Activated T-cell treated with anti-CD3 and anti-CD28 coated beads, Interleukin-2, amount 50 U/mL, for 24 hours (primary cell): ENCODE results near the gene CXCR5.
"Not testable (repeated sequence)": the region's sequence is repeated elsewhere in the genome, so short reads cannot be mapped to it uniquely, and the experiment has no call there.

ENCODE experiments used
- DNase-seq: peaks from one replicate; pipeline ENCODE4 v3.0.0-alpha.2; 2020
- H3K27ac Mint-ChIP-seq: 2 replicates; pipeline ENCODE4 v1.8.0; 2020; ENCODE audit warnings: mild to moderate bottlenecking, mixed read lengths
- H3K27me3 Mint-ChIP-seq: 2 replicates; pipeline ENCODE4 v1.8.0; 2020; ENCODE audit warnings: mixed read lengths
- H3K36me3 Mint-ChIP-seq: 2 replicates; pipeline ENCODE4 v1.8.0; 2020; ENCODE audit warnings: low read depth, mixed read lengths
- H3K4me1 Mint-ChIP-seq: 2 replicates; pipeline ENCODE4 v1.8.0; 2020; ENCODE audit warnings: low read depth, mixed read lengths
- H3K4me3 Mint-ChIP-seq: 2 replicates; pipeline ENCODE4 v1.8.0; 2020; ENCODE audit warnings: mild to moderate bottlenecking, moderate library complexity, mixed read lengths
- H3K9me3 Mint-ChIP-seq: 2 replicates; pipeline ENCODE4 v1.8.0; 2020; ENCODE audit warnings: mixed read lengths

The CXCR5 gene, protein sequence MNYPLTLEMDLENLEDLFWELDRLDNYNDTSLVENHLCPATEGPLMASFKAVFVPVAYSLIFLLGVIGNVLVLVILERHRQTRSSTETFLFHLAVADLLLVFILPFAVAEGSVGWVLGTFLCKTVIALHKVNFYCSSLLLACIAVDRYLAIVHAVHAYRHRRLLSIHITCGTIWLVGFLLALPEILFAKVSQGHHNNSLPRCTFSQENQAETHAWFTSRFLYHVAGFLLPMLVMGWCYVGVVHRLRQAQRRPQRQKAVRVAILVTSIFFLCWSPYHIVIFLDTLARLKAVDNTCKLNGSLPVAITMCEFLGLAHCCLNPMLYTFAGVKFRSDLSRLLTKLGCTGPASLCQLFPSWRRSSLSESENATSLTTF

DNA sequence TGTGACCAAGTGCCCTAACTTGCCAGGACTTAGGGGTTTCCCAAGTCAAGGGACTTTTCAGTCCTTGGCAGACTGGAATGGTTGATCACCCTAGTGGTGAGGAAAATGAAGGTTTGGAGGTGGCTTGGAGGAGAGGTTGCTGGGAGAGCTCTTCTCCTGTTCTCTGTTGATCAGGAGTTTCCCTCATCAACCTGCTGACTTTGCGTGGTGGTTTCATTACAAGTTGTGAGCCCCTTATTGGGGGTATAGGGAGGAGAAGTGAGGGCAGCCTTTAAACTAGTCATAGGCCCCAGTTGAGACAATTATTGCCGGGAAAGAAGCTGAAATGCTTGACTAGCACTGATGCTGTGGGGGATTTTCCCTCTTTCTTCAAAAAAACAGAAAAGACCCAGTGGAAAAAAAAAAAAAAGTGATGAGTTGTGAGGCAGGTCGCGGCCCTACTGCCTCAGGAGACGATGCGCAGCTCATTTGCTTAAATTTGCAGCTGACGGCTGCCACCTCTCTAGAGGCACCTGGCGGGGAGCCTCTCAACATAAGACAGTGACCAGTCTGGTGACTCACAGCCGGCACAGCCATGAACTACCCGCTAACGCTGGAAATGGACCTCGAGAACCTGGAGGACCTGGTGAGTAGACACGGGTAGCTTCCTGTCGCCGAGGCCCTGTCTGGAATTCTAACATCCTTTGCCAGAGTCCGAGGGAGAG lies at the start of gene CXCR5:
Gene CXCR5 (plus strand): TSS at position 525 of the 704 bp plus-strand sequence. CDS start 50 bp downstream, at position 575.
- Mint-ChIP-seq H3K9me3 (no peaks in the 10 kb centered on the region), H3K4me1 (peaks cover 91% of the 10 kb centered on the region), H3K27me3 (no peaks in the 10 kb centered on the region), H3K27ac (peak within 1 kb of the TSS; percentile 93), H3K4me3 (peak within 1 kb of the TSS; percentile 80), H3K36me3 (peaks cover 45% of the 10 kb centered on the region)
- DNase-seq: peak; percentile 66

DNA sequence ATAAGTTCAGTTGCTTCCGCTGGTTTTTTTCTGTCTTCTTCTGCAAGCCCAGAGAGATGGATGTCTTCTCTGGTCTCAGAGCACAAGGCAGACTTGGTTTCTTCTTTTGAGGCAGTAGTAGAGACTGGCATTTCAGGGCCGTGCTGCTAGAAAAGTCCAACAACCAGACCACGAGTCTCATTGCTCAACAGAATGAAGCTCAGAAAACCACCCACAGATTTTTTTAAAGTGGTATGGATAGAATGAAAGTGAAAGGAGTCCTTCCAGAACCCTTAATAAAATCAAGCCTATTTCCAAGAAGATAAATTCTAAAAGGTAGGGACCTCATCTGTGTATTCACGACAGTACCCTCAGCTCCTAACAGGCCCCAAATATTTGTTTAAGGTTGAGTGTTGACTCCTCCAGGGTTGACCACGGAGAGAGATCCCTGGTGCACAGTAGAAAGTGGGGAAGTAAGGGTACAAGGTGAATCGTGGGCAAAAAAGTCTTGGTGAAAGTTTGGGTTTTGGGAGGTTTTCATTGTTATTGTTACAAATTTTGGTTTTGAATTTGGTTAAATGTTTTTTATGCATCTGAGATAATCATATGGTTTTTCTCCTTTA lies 49.2 kb upstream of the CXCR5 start:
- Mint-ChIP-seq H3K36me3 (no peaks in the 10 kb centered on the region), H3K27ac (peak overlapping the region; percentile 10), H3K27me3 (no peaks in the 10 kb centered on the region), H3K9me3 (no peaks in the 10 kb centered on the region), H3K4me1 (peaks cover 30% of the 10 kb centered on the region), H3K4me3 (peak overlapping the region; percentile 42)
- DNase-seq: no peak

DNA sequence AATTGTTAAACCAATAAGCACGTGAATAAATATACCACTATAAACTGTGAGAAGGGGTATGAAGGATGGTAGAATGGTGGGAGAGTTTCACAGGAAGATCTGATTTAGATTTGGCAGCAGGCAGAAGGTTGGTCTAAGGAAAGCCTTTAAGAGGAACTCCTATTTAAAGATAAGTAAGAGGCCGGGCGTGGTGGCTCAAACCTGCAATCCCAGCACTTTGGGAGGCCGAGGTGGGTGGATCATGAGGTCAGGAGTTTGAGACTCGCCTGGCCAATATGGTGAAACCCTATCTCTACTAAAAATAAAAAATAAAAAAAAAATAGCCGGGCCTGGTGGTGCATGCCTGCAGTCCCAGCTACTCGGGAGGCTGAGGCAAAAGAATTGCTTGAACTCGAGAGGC lies 45.8 kb upstream of the CXCR5 start:
- Mint-ChIP-seq H3K4me3 (no peak overlapping the region), H3K4me1 (peaks cover 47% of the 10 kb centered on the region), H3K36me3 (no peaks in the 10 kb centered on the region), H3K27ac (no peak overlapping the region), H3K9me3 (no peaks in the 10 kb centered on the region), H3K27me3 (no peaks in the 10 kb centered on the region)
- DNase-seq: no peak

DNA sequence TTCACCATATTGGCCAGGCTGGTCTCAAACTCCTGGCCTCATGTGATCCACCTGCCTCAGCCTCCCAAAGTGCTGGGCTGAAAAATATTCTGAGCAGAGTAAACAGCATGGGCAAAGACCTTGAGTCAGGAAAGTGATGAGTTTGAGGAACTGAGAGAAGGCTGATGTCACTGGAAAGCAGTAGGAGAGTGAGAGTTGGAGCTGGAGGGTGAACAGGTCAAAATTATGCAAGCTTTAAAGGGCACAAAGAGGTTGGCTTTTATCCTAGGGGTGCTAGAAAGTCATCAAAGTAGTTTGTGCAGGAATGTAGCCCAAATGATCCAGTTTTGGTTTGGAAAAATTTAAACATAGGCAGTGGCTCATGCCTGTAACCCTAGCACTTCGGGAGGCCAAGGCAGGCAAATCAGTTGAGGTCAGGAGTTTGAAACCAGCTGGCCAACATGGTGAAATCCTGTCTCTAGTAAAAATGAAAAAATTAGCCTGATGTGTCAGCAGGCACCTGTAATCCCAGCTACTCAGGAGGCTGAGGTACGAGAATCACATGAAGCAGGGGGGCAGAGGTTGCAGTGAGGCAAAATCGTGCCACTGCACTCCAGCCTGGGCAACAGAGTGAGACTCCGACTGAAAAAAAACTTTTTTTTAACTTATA lies 44.7 kb upstream of the CXCR5 start:
- DNase-seq: peak; percentile 12
- Mint-ChIP-seq H3K36me3 (no peaks in the 10 kb centered on the region), H3K27ac (peak overlapping the region; percentile 51), H3K4me1 (peaks cover 45% of the 10 kb centered on the region), H3K4me3 (no peak overlapping the region), H3K27me3 (no peaks in the 10 kb centered on the region), H3K9me3 (no peaks in the 10 kb centered on the region)

DNA sequence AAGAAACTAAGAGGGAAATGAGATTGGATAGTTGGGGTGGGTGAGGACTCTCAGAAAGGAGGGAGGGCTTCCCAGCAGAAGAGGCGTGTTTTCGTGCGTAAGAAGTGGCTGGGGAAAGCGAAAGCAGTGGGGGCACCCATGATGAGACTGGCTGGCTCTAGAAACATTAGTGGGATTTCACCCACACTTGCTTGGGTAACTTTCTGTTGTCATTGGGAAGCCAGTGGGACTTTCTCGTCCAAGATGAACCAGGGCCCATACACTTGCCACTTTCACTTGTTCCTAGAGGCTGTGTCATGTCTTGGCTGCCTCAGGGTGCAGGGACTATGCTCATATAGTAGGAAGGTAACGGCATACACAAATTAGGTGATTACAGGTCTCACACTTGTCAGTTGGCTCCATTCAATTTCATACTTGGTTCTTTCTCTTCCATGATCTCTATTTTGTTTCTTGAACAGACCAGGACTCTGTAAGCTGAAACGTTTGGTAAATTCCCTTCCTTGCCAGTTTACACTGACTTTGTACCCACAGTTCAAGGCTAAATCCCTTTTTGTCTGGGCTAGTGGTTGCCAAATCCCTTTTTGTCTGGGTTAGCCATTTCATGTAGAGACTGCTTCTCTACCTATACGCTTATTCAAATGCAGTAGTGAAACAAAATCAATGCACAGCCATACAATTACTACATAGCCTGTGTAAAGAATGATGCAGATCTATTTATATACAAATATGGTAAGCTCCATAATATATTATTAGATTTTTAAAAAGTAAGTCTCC lies 42.0 kb upstream of the CXCR5 start:
- Mint-ChIP-seq H3K4me3 (peak overlapping the region; percentile 51), H3K4me1 (peaks cover 43% of the 10 kb centered on the region), H3K9me3 (no peaks in the 10 kb centered on the region), H3K27ac (peak overlapping the region; percentile 89), H3K27me3 (no peaks in the 10 kb centered on the region), H3K36me3 (no peaks in the 10 kb centered on the region)
- DNase-seq: peak; percentile 61

DNA sequence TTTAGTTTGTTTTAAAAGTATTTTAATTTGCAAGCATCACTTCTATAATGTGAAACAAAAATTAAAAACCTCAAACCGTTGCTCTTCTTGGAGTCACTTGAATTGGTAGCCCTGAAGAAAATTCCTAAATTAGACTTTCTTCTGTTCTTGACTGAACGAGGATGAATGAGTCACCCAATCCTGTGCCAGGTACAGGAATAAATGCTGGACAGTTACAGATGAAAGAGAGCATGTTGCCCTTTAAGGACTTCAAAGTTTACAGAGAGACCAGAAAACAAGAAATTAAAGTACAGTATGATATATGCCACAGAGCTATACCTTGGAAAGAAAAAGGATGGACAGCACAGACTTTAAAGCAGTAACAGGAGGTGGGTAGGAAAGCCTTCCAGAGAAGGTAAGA lies 41.3 kb upstream of the CXCR5 start:
- Mint-ChIP-seq H3K27ac (no peak overlapping the region), H3K9me3 (no peaks in the 10 kb centered on the region), H3K36me3 (no peaks in the 10 kb centered on the region), H3K27me3 (no peaks in the 10 kb centered on the region), H3K4me1 (peaks cover 43% of the 10 kb centered on the region), H3K4me3 (no peak overlapping the region)
- no peak for DNase-seq

DNA sequence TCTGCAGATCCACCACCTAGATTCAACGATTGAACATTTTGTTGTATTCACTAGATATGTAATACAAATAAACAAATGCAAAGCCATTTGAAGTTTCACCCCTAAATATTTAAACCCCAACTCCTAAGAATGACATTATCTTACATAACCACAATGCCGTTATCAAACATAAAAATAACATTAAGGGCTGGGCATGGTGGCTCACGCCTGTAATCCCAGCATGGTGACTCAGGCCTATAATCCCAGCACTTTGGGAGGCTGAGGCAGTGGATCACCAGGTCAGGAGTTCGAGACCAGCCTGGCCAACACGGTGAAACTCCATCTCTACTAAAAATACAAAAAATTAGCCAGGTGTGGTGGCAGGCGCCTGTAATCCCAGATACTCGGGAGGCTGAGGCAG lies 40.8 kb upstream of the CXCR5 start:
- not testable (repeated sequence) for H3K27ac Mint-ChIP-seq, H3K9me3 Mint-ChIP-seq, H3K4me3 Mint-ChIP-seq, H3K36me3 Mint-ChIP-seq, DNase-seq, H3K27me3 Mint-ChIP-seq
- peaks cover 40% of the 10 kb centered on the region for H3K4me1 Mint-ChIP-seq

DNA sequence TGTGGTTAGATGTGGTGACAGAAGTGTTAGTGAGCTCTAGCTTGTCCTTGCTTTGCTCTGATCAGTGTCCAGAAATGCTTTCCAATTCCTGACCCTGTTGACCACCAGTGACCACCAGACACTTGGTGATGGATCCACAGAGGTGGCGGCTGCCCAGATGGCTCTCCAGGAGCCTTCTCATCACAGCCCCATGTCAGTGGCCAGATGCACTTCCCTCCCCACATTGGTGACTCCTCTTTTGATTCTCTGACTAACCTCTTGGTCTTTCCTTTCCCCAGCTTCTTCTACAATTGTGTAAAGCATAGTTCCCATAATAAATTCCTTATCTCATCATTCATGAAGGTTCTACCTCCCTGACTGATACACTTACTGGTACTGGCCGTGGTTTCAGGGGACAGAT lies 40.1 kb upstream of the CXCR5 start:
- Mint-ChIP-seq H3K4me1 (peaks cover 40% of the 10 kb centered on the region), H3K36me3 (no peaks in the 10 kb centered on the region), H3K9me3 (no peaks in the 10 kb centered on the region), H3K27ac (no peak overlapping the region), H3K4me3 (no peak overlapping the region), H3K27me3 (no peaks in the 10 kb centered on the region)
- DNase-seq: no peak

DNA sequence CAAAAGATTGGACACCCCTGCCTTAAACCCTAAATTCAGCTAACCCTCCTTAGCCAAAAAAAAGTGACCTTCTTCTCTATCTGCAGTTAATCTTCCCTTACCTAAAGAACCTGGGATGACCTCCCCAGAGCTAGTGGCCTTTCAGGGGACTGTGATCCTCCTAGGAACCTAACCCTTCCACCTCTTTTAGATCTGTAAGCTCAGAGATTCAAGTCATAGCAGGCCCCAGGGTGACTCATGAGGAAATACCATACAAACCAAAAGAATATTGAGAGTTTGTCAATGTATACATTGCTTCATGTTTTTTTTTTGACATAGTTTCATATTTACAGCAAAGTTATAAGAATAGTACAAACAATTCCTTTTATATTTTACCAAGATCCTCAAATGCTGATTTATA lies 38.3 kb upstream of the CXCR5 start:
- H3K4me3 Mint-ChIP-seq: no peak overlapping the region
- H3K9me3 Mint-ChIP-seq: no peaks in the 10 kb centered on the region
- H3K36me3 Mint-ChIP-seq: no peaks in the 10 kb centered on the region
- H3K4me1 Mint-ChIP-seq: peaks cover 34% of the 10 kb centered on the region
- H3K27ac Mint-ChIP-seq: peak overlapping the region; percentile 57
- no peak for DNase-seq
- no peaks in the 10 kb centered on the region for H3K27me3 Mint-ChIP-seq

DNA sequence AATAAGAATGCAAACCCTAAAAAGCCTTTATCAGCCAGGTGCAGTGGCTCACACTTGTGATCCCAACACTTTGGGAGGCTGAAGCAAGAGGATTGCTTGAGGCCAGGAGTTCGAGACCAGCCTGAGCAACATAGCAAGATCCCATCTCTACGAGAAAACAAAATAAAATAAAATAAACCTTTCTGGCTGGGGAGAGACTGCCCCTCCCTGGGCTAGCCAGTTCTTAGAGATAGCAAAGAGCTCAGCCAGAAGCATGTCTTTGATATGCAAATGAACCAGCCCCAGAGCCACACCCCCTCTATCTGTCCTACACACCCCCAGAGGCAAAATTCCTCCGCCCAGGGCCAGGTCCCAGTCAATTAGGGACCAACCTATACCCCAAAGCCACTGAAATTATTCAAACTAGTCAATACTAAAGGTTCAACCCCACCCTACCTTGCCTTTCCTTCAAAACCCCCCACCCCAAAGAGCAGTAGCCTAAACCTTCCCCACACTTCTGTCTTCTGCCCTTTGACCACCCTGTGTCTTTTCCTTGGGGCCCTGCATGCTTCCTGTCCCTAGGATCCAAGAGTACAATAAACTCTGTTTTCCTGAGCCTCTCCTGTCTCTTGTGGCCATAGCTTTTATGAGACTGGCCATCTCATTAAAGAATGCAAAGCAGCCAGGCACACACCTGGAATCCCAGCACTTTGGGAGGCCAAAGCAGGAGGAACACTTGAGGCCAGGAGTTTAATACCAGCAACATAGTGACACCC lies 37.3 kb upstream of the CXCR5 start:
- DNase-seq: no peak
- H3K36me3 Mint-ChIP-seq: no peaks in the 10 kb centered on the region
- H3K4me3 Mint-ChIP-seq: no peak overlapping the region
- no peak overlapping the region for H3K27ac Mint-ChIP-seq
- peaks cover 26% of the 10 kb centered on the region for H3K4me1 Mint-ChIP-seq
- no peaks in the 10 kb centered on the region for H3K27me3 Mint-ChIP-seq
- H3K9me3 Mint-ChIP-seq: no peaks in the 10 kb centered on the region

DNA sequence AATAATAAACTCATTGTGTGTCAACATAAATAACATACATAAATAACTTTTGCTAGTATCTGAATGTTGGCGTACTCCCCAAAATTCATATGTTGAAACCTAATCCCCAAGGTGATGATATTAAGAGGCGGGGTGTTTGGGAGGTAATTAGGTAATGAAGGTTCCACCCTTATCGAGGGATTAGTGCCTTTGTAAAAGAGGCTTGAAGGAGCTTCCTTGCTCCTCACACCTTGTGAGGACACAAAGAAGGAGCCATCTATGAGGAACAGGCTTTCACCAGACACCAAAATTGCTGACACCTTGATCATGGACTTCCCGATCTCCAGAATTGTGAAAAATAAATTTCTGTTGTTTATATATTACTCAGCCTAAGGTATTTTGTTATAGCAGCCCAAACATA lies 33.9 kb upstream of the CXCR5 start:
- Mint-ChIP-seq H3K9me3 (no peaks in the 10 kb centered on the region), H3K36me3 (no peaks in the 10 kb centered on the region), H3K4me1 (peaks cover 11% of the 10 kb centered on the region), H3K27ac (no peak overlapping the region), H3K4me3 (no peak overlapping the region), H3K27me3 (no peaks in the 10 kb centered on the region)
- DNase-seq: no peak

DNA sequence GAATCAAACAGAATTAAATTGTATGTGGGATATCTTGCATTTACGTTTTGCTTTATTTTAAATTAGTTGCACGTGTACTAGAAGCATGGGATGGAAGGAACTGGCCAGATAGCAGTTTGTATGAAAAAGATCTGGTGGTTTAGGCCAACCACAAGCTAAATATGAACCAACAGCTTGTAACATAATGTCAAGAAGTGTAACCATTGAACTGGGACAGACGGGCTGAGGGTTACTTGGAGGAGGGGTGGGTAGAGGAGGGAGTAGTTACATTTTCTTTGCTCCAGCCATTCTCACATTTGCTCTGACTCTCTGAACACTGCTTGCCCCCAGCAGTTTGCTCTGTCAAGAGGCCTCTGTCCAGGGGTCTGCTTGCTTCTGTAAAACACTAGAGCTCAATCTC lies 31.7 kb upstream of the CXCR5 start:
- Mint-ChIP-seq H3K27ac (no peak overlapping the region), H3K36me3 (no peaks in the 10 kb centered on the region), H3K27me3 (no peaks in the 10 kb centered on the region), H3K4me1 (peaks cover 4% of the 10 kb centered on the region), H3K4me3 (no peak overlapping the region), H3K9me3 (no peaks in the 10 kb centered on the region)
- DNase-seq: no peak

DNA sequence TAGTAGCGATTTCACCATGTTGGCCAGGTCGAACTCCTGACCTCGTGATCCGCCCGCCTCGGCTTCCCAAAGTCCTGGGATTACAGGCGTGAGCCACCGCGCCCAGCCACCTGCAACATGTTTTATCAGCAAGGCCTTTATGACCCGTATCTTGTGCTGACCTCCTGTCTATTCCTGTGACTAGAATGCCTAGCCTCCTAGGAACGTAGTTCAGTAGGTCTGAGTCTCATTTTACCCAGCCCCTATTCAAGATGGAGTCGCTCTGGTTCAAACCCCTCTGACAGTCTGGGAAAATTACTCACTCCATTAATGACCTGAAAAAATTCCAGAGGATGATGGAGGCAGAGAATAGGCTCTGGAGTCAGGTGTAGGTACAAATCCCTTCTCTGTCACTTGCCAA lies 30.0 kb upstream of the CXCR5 start:
- H3K36me3 Mint-ChIP-seq: no peaks in the 10 kb centered on the region

More for the DNA sequence above, 30.0 kb upstream of the CXCR5 start:
- Mint-ChIP-seq H3K4me1 (peaks cover 10% of the 10 kb centered on the region), H3K27ac (no peak overlapping the region), H3K9me3 (no peaks in the 10 kb centered on the region), H3K4me3 (no peak overlapping the region), H3K27me3 (no peaks in the 10 kb centered on the region)
- no peak for DNase-seq
